Ectodermal cell (in vitro differentiated cells): ENCODE data around the gene CALN1.

Experiments used
- H3K27ac ChIP-seq: 2 replicates; pipeline ENCODE4 v1.7.0; 2013; ENCODE audit warnings: mild to moderate bottlenecking, low read depth, low read length; ENCODE audit not compliant: insufficient read depth, poor library complexity, severe bottlenecking
- H3K27me3 ChIP-seq: 2 replicates; pipeline ENCODE4 v1.7.0; 2013; ENCODE audit warnings: mild to moderate bottlenecking, low read length; ENCODE audit not compliant: insufficient read depth, control insufficient read depth, poor library complexity, severe bottlenecking
- H3K36me3 ChIP-seq: one replicate; pipeline ENCODE4 v1.7.0; 2013; ENCODE audit warnings: low read length; ENCODE audit not compliant: control insufficient read depth, insufficient read depth
- H3K4me1 ChIP-seq: one replicate; pipeline ENCODE4 v1.7.0; 2013; ENCODE audit warnings: low read length; ENCODE audit not compliant: control insufficient read depth, insufficient read depth
- H3K4me3 ChIP-seq: 2 replicates; pipeline ENCODE4 v1.7.0; 2013; ENCODE audit warnings: low read depth, low read length, control low read depth; ENCODE audit not compliant: insufficient read depth
- H3K9me3 ChIP-seq: 2 replicates; pipeline ENCODE4 v1.7.0; 2013; ENCODE audit warnings: mild to moderate bottlenecking, low read length, moderate library complexity; ENCODE audit not compliant: control insufficient read depth
- WGBS, 2 experiments: methylation state at CpG; one replicate each; pipeline ENCODE4 v1.1.7; 2013; ENCODE audit warnings: missing lambda C conversion rate in 2 of 2; 5-methylcytosine and 5-hydroxymethylcytosine counted together

The CALN1 gene

DNA sequence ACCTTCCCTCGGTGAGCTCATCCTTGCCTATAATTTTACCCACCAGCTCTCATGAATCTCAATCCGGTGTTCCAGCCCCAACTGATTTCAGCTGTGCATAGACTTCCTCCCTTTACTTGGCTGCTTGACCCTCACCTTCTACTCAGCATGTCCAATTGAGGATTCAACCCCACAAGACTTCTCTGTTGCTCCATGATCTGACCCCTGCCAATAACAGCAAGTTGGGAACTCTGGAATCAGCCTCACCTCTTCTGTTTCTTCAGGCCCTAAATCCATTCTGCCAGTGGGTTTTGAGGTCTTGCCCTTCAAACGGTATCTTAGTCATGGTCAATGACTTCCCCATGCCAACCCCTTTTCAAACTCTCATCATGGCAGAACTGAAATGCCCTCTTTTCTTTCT, 390.4 kb downstream of the CALN1 start:
- Histone ChIP-seq H3K4me3 (no peak overlapping the region), H3K36me3 (no peaks in the 10 kb centered on the region)
- whole genome bisulfite sequencing, 2 experiments = 90 to 92% methylated on average over 3 of the region's 3 CpGs

DNA sequence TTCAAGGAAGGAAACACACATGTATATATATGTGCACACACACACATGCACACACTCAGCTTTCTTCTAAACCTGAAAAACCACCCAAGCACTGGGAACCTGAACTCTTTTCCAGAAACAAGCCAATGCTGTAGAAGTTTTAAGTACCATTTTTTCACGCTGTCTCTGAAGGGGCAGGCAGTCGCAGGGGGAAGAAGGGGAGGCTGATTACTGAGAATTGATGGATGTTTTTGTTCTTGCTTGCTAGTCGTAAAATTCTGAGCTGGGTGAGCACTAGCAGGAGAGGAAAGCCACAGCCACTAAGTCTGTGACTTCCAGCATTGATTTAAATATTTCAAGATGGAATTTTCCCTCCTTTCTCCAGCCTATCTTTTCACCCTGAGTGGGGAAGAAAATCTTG, 391.8 kb downstream of the CALN1 start:
- Histone ChIP-seq H3K27ac (no peak overlapping the region), H3K27me3 (no peaks in the 10 kb centered on the region), H3K9me3 (no peaks in the 10 kb centered on the region), H3K4me3 (no peak overlapping the region), H3K36me3 (no peaks in the 10 kb centered on the region), H3K4me1 (no peaks in the 10 kb centered on the region)
- 86 to 94% methylated on average over 3 of the region's 3 CpGs for WGBS, 2 experiments

More for the DNA sequence above, 390.4 kb downstream of the CALN1 start:
- Histone ChIP-seq H3K9me3 (no peaks in the 10 kb centered on the region), H3K27ac (no peak overlapping the region), H3K27me3 (no peaks in the 10 kb centered on the region), H3K4me1 (no peaks in the 10 kb centered on the region)

- H3K27ac ChIP-seq = no peak overlapping the region
- no peaks in the 10 kb centered on the region for H3K9me3 ChIP-seq
- H3K27me3 ChIP-seq = no peaks in the 10 kb centered on the region
- 97 to 100% methylated on average over 2 of the region's 2 CpGs for WGBS, 2 experiments
- no peak overlapping the region for H3K4me3 ChIP-seq
- H3K36me3 ChIP-seq = no peaks in the 10 kb centered on the region
- no peaks in the 10 kb centered on the region for H3K4me1 ChIP-seq
These were observed 392.7 kb downstream of the CALN1 start for GRCh38 chr7:72019436-72019835.

DNA sequence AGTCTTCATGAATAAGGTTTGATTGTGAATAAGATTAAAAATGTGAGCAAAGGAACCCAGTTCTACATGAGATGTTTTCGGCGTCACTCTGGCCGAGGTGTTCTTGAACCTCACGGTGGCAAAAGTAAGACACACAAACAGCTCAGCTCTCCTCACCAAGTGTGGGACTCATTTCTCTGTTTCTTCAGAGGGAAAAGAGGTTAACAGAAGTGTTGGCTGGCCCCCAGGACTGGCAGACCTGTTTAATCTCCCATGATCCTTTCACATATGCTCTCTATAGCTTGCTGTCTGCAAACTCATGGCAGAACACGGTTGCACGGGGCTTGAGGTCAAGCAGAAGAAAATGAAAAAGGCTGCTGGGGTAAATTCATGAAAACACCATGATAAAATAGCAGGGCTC, 394.4 kb downstream of the CALN1 start:
- H3K4me1 ChIP-seq = no peaks in the 10 kb centered on the region
- no peak overlapping the region for H3K27ac ChIP-seq
- 95 to 97% methylated on average over 6 of the region's 6 CpGs for WGBS, 2 experiments
- no peak overlapping the region for H3K4me3 ChIP-seq
- H3K27me3 ChIP-seq = no peaks in the 10 kb centered on the region
- H3K36me3 ChIP-seq = no peaks in the 10 kb centered on the region
- no peaks in the 10 kb centered on the region for H3K9me3 ChIP-seq

- 90 to 96% methylated on average over 3 of the region's 3 CpGs for WGBS, 2 experiments
- no peaks in the 10 kb centered on the region for H3K9me3 ChIP-seq
- no peak overlapping the region for H3K4me3 ChIP-seq
These were observed 395.6 kb downstream of the CALN1 start for GRCh38 chr7:72016574-72016973.

DNA sequence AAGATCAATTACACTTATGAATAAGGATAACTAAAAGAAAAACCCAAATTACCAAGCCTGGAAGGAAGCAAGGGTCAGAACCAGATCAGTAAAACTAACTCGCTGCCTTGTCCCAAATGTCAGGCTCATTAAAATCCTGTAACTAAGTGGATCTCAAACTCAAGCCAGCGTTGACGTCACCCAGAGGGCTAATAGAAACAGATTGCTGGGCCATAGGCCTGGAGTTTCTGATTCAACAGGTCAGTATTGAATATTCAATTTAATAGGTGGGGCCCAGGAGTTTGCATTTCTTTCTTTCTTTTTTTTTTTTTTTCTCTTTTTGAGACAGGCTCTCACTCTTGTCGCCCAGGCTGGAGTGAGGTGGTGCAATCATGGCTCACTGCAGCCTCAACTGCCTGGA, 397.0 kb downstream of the CALN1 start:
- Histone ChIP-seq H3K4me1 (no peaks in the 10 kb centered on the region), H3K9me3 (no peaks in the 10 kb centered on the region)
- WGBS, 2 experiments = 94 to 99% methylated on average over 4 of the region's 4 CpGs

More at GRCh38 chr7:72016574-72016973, 395.6 kb downstream of the CALN1 start:
- H3K4me1 ChIP-seq = no peaks in the 10 kb centered on the region
- H3K36me3 ChIP-seq = no peaks in the 10 kb centered on the region
- no peaks in the 10 kb centered on the region for H3K27me3 ChIP-seq
- H3K27ac ChIP-seq = no peak overlapping the region

GRCh38 chr7:72007018-72007417, 405.1 kb downstream of the CALN1 start:
- Histone ChIP-seq H3K9me3 (no peaks in the 10 kb centered on the region), H3K27me3 (no peaks in the 10 kb centered on the region), H3K4me1 (no peaks in the 10 kb centered on the region), H3K36me3 (no peaks in the 10 kb centered on the region), H3K4me3 (no peak overlapping the region), H3K27ac (no peak overlapping the region)
- whole genome bisulfite sequencing, 2 experiments = 91 to 92% methylated on average over 10 of the region's 10 CpGs

More for the DNA sequence above, 397.0 kb downstream of the CALN1 start:
- no peak overlapping the region for H3K27ac ChIP-seq
- no peaks in the 10 kb centered on the region for H3K27me3 ChIP-seq
- H3K36me3 ChIP-seq = no peaks in the 10 kb centered on the region
- no peak overlapping the region for H3K4me3 ChIP-seq

DNA sequence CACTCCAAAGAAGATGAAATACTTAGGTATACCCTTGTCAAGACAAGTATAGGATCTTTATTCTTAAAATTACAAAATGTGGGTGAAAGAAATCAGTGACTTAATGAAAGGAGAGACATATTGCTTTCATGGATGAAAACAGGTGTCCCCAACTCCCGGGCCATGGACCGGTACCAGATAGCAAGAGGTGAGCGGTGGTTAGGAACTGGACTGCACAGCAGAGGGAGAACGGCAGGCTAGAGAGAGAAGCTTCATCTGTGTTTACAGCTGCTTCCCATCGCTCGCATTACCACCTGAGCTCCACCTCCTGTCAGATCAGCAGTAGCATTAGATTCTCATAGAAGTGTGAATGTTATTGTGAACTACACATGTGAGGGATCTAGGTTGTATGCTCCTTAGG, 408.9 kb downstream of the CALN1 start:
- H3K4me1 ChIP-seq = no peaks in the 10 kb centered on the region
- no peaks in the 10 kb centered on the region for H3K9me3 ChIP-seq
- no peak overlapping the region for H3K27ac ChIP-seq
- H3K27me3 ChIP-seq = no peaks in the 10 kb centered on the region
- no peak overlapping the region for H3K4me3 ChIP-seq
- WGBS, 2 experiments = 91 to 92% methylated on average over 6 of the region's 6 CpGs
- H3K36me3 ChIP-seq = no peaks in the 10 kb centered on the region

DNA sequence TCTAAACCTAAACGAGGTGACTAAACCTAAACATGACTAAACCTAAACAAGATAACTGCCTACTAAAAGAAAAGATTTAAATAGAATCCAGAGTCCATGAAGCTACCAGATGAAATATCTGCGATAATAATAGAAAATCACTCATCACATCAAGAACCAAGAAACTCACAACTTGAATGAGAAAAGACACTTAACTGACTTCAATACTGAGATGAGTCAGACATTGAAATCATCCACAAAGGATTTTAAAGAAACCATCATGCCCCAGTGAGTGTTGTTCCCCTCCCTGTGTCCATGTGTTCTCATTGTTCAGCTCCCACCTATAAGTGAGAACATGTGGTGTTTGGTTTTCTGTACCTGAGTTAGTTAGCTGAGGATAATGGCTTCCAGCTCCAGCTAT, 416.0 kb downstream of the CALN1 start:
- Histone ChIP-seq H3K4me3 (no peak overlapping the region), H3K27me3 (no peaks in the 10 kb centered on the region)
- 89 to 97% methylated on average over 2 of the region's 2 CpGs for WGBS, 2 experiments

GRCh38 chr7:71995111-71995510, 417.0 kb downstream of the CALN1 start:
- Histone ChIP-seq H3K9me3 (no peaks in the 10 kb centered on the region), H3K4me3 (no peak overlapping the region), H3K27me3 (no peaks in the 10 kb centered on the region), H3K4me1 (no peaks in the 10 kb centered on the region), H3K36me3 (no peaks in the 10 kb centered on the region), H3K27ac (no peak overlapping the region)
- WGBS, 2 experiments = 96 to 97% methylated on average over 7 of the region's 7 CpGs

More for the DNA sequence above, 416.0 kb downstream of the CALN1 start:
- no peak overlapping the region for H3K27ac ChIP-seq
- no peaks in the 10 kb centered on the region for H3K36me3 ChIP-seq
- no peaks in the 10 kb centered on the region for H3K9me3 ChIP-seq
- no peaks in the 10 kb centered on the region for H3K4me1 ChIP-seq

DNA sequence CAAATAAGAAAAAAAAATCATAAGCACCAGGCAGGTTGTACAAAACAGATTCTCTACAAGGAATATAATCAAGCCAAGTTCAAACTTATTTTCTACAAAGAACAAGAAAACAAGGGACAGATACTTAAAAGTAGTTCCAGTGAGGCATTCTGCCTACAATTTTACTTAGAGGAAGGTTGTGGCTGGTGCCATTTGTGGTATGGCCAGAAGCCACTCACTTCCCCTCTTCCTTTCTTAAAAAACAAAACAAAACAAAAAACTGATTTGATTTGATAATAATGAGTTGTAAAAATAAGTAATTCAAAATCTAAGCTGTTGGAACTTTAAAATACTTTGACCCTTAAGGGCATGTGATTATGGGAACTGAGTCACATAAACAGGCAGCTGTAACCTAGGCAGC, 420.6 kb downstream of the CALN1 start:
- Histone ChIP-seq H3K4me1 (no peaks in the 10 kb centered on the region), H3K27me3 (no peaks in the 10 kb centered on the region), H3K4me3 (no peak overlapping the region), H3K27ac (no peak overlapping the region), H3K9me3 (no peaks in the 10 kb centered on the region), H3K36me3 (no peaks in the 10 kb centered on the region)
